ENCODE measurements around the gene PRPF6. TPM values are rescaled to one million over a fixed set of nuclear protein-coding genes. Genes with fewer than 3 reads are reported as not detected.
A peak's percentile ranks its signal among the peaks of the same experiment; 100 is the strongest.

Gene PRPF6, protein sequence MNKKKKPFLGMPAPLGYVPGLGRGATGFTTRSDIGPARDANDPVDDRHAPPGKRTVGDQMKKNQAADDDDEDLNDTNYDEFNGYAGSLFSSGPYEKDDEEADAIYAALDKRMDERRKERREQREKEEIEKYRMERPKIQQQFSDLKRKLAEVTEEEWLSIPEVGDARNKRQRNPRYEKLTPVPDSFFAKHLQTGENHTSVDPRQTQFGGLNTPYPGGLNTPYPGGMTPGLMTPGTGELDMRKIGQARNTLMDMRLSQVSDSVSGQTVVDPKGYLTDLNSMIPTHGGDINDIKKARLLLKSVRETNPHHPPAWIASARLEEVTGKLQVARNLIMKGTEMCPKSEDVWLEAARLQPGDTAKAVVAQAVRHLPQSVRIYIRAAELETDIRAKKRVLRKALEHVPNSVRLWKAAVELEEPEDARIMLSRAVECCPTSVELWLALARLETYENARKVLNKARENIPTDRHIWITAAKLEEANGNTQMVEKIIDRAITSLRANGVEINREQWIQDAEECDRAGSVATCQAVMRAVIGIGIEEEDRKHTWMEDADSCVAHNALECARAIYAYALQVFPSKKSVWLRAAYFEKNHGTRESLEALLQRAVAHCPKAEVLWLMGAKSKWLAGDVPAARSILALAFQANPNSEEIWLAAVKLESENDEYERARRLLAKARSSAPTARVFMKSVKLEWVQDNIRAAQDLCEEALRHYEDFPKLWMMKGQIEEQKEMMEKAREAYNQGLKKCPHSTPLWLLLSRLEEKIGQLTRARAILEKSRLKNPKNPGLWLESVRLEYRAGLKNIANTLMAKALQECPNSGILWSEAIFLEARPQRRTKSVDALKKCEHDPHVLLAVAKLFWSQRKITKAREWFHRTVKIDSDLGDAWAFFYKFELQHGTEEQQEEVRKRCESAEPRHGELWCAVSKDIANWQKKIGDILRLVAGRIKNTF
- total RNA-seq (79.7 and 82.9 TPM in 2 replicates), polyA plus RNA-seq (31.7 and 32.1 TPM in 2 replicates), polyA minus RNA-seq (67.8 and 70.1 TPM in 2 replicates)
- total RNA-seq (2013) = 53.0 TPM

DNA sequence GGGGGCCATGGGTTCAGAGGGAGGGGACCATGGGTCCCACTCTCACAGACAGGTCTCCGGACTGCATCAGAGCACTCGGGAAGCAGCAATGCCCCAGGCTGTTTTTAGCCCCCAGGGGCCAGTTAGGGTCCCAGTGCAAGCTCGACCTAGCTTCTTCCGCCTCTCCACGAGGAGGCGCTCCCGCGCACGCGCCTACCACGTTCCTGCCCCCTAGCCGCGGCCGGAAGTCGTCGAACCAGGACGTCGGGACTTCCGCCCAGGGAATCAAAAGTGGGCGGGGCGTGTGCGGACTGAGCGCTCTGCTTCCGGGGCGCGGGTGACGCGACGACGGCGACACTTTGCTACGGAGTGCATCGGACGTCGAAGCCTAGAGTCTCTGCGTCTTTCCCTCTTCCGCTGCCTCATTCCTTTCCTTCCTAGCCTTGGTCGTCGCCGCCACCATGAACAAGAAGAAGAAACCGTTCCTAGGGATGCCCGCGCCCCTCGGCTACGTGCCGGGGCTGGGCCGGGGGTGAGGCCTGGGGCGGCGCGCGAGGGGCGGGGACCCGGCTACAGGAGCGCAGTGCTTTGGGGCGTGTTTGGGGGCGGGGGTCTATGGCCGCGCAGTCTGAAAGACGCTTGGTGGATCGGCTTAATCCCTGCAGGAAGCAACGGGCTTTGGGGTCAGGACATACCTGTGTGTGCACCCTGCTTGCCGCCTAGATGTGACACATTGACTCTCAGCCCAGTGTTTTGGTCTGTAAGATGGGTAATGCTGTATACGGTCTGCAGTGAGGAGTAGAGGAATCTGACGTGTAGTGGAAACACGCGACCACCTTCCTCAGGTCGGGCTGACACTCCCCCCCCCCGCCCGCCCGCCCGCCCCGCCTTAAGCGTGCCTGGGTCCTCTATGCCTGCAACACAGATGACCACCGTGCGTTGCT is at the start of gene PRPF6:
Gene PRPF6, plus strand, starts transcription at position 327 of the 923 bp plus-strand sequence. Its CDS starts 114 bp downstream, at position 441.
- Histone ChIP-seq H3K4me2 (replicated peaks; ENCODE audit: low read depth, low read length, poor library complexity, severe bottlenecking) (peak within 1 kb of the TSS; percentile 93), H4K20me1 (ENCODE audit: control insufficient read depth, insufficient read depth, low read length, poor library complexity, severe bottlenecking) (peaks cover 51% of the 10 kb centered on the region), H3K27ac (ENCODE audit: low read length in 2 of 2) (peak within 1 kb of the TSS; percentile 69 to 87), H3K4me1 (ENCODE audit: control insufficient read depth in 2 of 2, insufficient read depth in 2 of 2, low read length in 2 of 2) (peaks cover 30 to 46% of the 10 kb centered on the region in 2 donors), H3K9me3 (ENCODE audit: control extremely low read depth in 1 of 3, control insufficient read depth in 2 of 3, insufficient read depth in 1 of 3, low read length in 2 of 3) (no peaks in the 10 kb centered on the region), H3K9ac (ENCODE audit: low read length) (peak within 1 kb of the TSS; percentile 71), H3K79me2 (ENCODE audit: control insufficient read depth, insufficient read depth, low read length) (peaks cover 39% of the 10 kb centered on the region), H3K36me3 (replicated peaks in 1 of 2; ENCODE audit: control extremely low read depth in 1 of 2, control insufficient read depth in 1 of 2, extremely low read depth in 1 of 2, insufficient read depth in 2 of 2, low read length in 1 of 2) (peaks cover 0 to 28% of the 10 kb centered on the region in 2 experiments), H2AFZ (ENCODE audit: insufficient read depth, low read depth, low read length, poor library complexity, severe bottlenecking) (peak within 1 kb of the TSS; percentile 71), H3K4me3 (ENCODE audit: control extremely low read depth in 1 of 5, extremely low read depth in 1 of 5, insufficient read depth in 1 of 5, low read depth in 2 of 5, low read length in 4 of 5) (peak within 1 kb of the TSS; percentile 63 to 85 (median 79)), H3K27me3 (replicated peaks in 1 of 4; ENCODE audit: control extremely low read depth in 1 of 4, control insufficient read depth in 3 of 4, insufficient read depth in 4 of 4, low read length in 3 of 4) (no peaks in the 10 kb centered on the region)
- intact Hi-C loops (cut with micrococcal nuclease) = loop anchor here (1.0 to 5.0 kb wide), 7 partner anchors 25 to 139 kb away; partner anchors contain the start of genes DNAJC5, LKAAEAR1, OPRL1 and TCEA2
- WGBS (ENCODE audit: insufficient coverage) = under 1% methylated on average over 64 of the region's 75 CpGs
- Mint-ChIP-seq H3K9me3 (ENCODE audit: insufficient read depth) (no peaks in the 10 kb centered on the region), H3K27ac (peak within 1 kb of the TSS; percentile 94), H3K4me1 (peaks cover 53% of the 10 kb centered on the region), H3K27me3 (no peaks in the 10 kb centered on the region), H3K4me3 (peak within 1 kb of the TSS; percentile 90)
- DNase-seq (peak; percentile 96), ATAC-seq (ENCODE audit: low read depth) (peak; percentile 72)
- no peak for TF ChIP-seq EZH2 (IDR thresholded peaks at IDR 0.05; ENCODE audit: borderline replicate concordance, insufficient read depth, low read depth, low read length, poor library complexity, severe bottlenecking)
- TF ChIP-seq, protein P1, sequence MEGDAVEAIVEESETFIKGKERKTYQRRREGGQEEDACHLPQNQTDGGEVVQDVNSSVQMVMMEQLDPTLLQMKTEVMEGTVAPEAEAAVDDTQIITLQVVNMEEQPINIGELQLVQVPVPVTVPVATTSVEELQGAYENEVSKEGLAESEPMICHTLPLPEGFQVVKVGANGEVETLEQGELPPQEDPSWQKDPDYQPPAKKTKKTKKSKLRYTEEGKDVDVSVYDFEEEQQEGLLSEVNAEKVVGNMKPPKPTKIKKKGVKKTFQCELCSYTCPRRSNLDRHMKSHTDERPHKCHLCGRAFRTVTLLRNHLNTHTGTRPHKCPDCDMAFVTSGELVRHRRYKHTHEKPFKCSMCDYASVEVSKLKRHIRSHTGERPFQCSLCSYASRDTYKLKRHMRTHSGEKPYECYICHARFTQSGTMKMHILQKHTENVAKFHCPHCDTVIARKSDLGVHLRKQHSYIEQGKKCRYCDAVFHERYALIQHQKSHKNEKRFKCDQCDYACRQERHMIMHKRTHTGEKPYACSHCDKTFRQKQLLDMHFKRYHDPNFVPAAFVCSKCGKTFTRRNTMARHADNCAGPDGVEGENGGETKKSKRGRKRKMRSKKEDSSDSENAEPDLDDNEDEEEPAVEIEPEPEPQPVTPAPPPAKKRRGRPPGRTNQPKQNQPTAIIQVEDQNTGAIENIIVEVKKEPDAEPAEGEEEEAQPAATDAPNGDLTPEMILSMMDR (IDR thresholded peaks at IDR 0.05) = peak; percentile 86
- ChIA-PET CTCF (interaction anchor here (0.6 to 2.5 kb wide), 22 partner anchors 8 to 484 kb away, joined by 3 to 25 read pairs (median 5); partner anchors contain the start of genes LKAAEAR1, PTK6, TCEA2 and TPD52L2), POLR2A (interaction anchor here (0.6 to 2.3 kb wide), 16 partner anchors 10 to 460 kb away, joined by 3 to 12 read pairs (median 4); partner anchors contain the start of genes DNAJC5, PPDPF, RTEL1 and TPD52L2)
